Activated CD4-positive, alpha-beta T cell treated with anti-CD3 and anti-CD28 coated beads for 1 hour (primary cell): ENCODE measurements around the gene SETD1A.

ENCODE experiments used
- DNase-seq: peaks from one replicate; pipeline ENCODE4 v3.0.0-alpha.2; 2020

Gene SETD1A

GRCh38 chr16:31025339-31025738 lies 67.8 kb downstream of the SETD1A start:
- DNase-seq: no peak

GRCh38 chr16:31029272-31029671 lies 71.7 kb downstream of the SETD1A start:
- no peak for DNase-seq

- DNase-seq: no peak
Observed at GRCh38 chr16:31031276-31031675, 73.7 kb downstream of the SETD1A start.

DNA sequence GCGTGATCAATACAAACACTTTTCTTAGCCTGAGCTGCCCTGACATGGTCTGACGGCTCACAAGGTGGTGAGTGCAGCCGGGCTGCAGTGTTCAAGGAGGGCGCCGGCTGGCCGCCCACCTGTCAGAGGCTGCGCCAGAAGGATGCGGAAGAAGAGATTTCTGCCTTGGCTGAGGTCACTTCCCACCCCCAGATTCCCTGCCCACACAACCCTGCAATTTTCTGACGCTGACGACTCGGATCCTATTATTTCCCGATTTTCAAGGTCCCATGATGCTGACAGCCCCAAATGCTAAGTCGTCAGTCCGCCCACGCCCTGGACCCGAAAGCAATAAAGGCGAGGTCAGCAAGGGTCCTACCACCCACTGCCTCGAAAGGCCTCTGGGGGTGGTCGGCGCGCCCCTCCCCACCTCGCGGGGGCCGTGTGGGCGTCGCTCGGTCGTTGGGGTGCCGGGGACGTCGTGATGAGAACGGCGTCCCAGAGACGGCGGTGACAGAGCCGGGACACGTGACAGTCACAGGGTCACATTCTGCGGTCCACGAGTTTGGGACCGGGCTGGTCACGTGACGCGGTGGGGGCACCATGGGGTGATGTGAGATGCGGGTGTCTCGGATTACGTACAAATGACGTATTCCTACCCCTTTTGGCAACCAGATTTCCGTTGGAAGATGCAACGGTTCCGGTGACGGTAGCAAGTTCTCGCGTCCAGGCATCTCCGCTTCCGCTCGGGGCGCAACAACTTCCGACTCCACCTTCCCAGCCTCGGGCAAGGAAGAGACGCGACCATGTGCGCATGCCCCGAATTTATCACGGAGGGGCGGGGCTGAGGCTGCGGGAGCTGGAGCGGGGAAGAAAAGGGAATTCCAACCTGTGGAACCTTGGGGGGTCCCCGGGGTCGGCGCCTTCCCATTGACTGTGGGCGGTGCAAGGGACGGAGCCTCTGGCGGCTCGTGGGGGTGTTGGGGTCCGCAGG lies 75.5 kb downstream of the SETD1A start, which contains the start of gene STX4:
Gene STX4 (plus strand): TSS at position 823 of the 973 bp plus-strand sequence. CDS start 248 bp downstream, outside the sequence.
- peak; percentile 94 for DNase-seq

- peak; percentile 77 for DNase-seq
Observed at GRCh38 chr16:31033709-31034492, 76.3 kb downstream of the SETD1A start.
